K562 (cell line): Measurements from ENCODE around the gene DRC3. TPM values are rescaled to one million over a fixed set of nuclear protein-coding genes. Genes with fewer than 3 reads are reported as not detected.

Source experiments
- ATF7 ChIP-seq: fragments of 450-650 bp; IDR thresholded peaks from 2 replicates; pipeline ENCODE4 v1.7.1; 2014; ENCODE audit warnings: mild to moderate bottlenecking, moderate library complexity
- BRCA1 ChIP-seq, 2 experiments: fragments of 450-650 bp in 1 of 2; sonication (generic) in 1 of 2; formaldehyde crosslinking in 1 of 2; IDR thresholded peaks; 2 replicates each; pipeline versions ENCODE4 v1.5.0 to v1.6.1; 2017 to 2020; ENCODE audit warnings: mild to moderate bottlenecking in 1 of 2, missing genetic modification reagents in 1 of 2
- CBX8 ChIP-seq: fragments of 200-600 bp; sonication (generic); IDR thresholded peaks from 2 replicates; pipeline ENCODE4 v1.6.1; 2012; ENCODE audit warnings: borderline replicate concordance, mixed run types, low read depth, mild to moderate bottlenecking, moderate library complexity, mixed read lengths, low read length, control low read depth, inconsistent platforms; ENCODE audit not compliant: poor library complexity, severe bottlenecking; ENCODE audit errors: extremely low read depth
- CREB3L1 ChIP-seq: fragments of 450-650 bp; IDR thresholded peaks from 2 replicates; pipeline ENCODE4 v1.6.1; 2014; ENCODE audit warnings: low read depth, mild to moderate bottlenecking, moderate library complexity, borderline replicate concordance
- CREBBP ChIP-seq: IDR thresholded peaks from one replicate; pipeline ENCODE4 v1.6.1; 2012; ENCODE audit warnings: low read depth, mild to moderate bottlenecking, control low read depth, inconsistent platforms, low read length
- DNMT1 ChIP-seq: fragments of 450-650 bp; IDR thresholded peaks from 2 replicates; pipeline ENCODE4 v1.6.1; 2016; ENCODE audit warnings: antibody characterized with exemption, mild to moderate bottlenecking
- ELK1 ChIP-seq: sonication (generic); formaldehyde crosslinking; IDR thresholded peaks from 2 replicates; pipeline ENCODE4 v1.8.1; 2022; ENCODE audit warnings: missing genetic modification reagents
- EP400 ChIP-seq: fragments of 450-650 bp; IDR thresholded peaks from 2 replicates; pipeline ENCODE4 v1.6.1; 2017; ENCODE audit warnings: antibody characterized with exemption, mild to moderate bottlenecking, moderate library complexity
- EWSR1 ChIP-seq: fragments of 450-650 bp; IDR thresholded peaks from 2 replicates; pipeline ENCODE4 v1.6.1; 2018; ENCODE audit warnings: borderline replicate concordance, mild to moderate bottlenecking, low read depth, moderate library complexity; ENCODE audit not compliant: partially characterized antibody
- HDAC1 ChIP-seq, 2 experiments: fragments of 450-650 bp; IDR thresholded peaks; 2 replicates each; pipeline ENCODE4 v1.6.1; 2016 to 2017; ENCODE audit warnings: inconsistent platforms in 1 of 2, mild to moderate bottlenecking in 1 of 2, moderate library complexity in 1 of 2
- HMG20A ChIP-seq: fragments of 450-650 bp; formaldehyde crosslinking; conservative IDR thresholded peaks from 2 replicates; pipeline ENCODE4 v1.4.0; 2020; ENCODE audit warnings: mild to moderate bottlenecking, mixed read lengths
- HNRNPUL1 ChIP-seq: fragments of 200-400 bp; formaldehyde crosslinking; IDR thresholded peaks from 2 replicates; pipeline ENCODE4 v1.6.1; 2017; ENCODE audit warnings: low read length
- KLF13 ChIP-seq: fragments of 450-650 bp; IDR thresholded peaks from 2 replicates; pipeline ENCODE4 v1.6.1; 2016; ENCODE audit warnings: missing genetic modification characterization, low read depth, mild to moderate bottlenecking, missing compliant biosample characterization, moderate library complexity, borderline replicate concordance
- NONO ChIP-seq, 2 experiments: fragments of 200-400 bp in 1 of 2; fragments of 450-650 bp in 1 of 2; formaldehyde crosslinking in 1 of 2; IDR thresholded peaks; 2 replicates each; pipeline ENCODE4 v1.6.1; 2017; ENCODE audit warnings: low read depth in 2 of 2, mild to moderate bottlenecking in 2 of 2, moderate library complexity in 2 of 2, low read length in 1 of 2
- NR2F6 ChIP-seq: fragments of 450-650 bp; formaldehyde crosslinking; IDR thresholded peaks from 2 replicates; pipeline ENCODE4 v1.4.0; 2020; ENCODE audit warnings: mild to moderate bottlenecking
- POLR2A ChIP-seq: fragments of 450-650 bp; conservative IDR thresholded peaks from 2 replicates; pipeline ENCODE4 v1.6.1; 2016
- SMARCE1 ChIP-seq: fragments of 450-650 bp; IDR thresholded peaks from 2 replicates; pipeline ENCODE4 v1.7.1; 2016; ENCODE audit warnings: mild to moderate bottlenecking
- TCF7 ChIP-seq: sonication (generic); IDR thresholded peaks from 2 replicates; pipeline ENCODE4 v1.6.1; 2016; ENCODE audit warnings: antibody characterized with exemption, borderline replicate concordance
- TFAM ChIP-seq: fragments of 250-450 bp; sonication (Bioruptor Pico); conservative IDR thresholded peaks from 2 replicates; pipeline ENCODE4 v1.5.0; 2021; ENCODE audit warnings: mild to moderate bottlenecking, moderate library complexity
- TRIM28 ChIP-seq: fragments of 450-650 bp; IDR thresholded peaks from 2 replicates; pipeline ENCODE4 v1.6.1; 2017
- U2AF1 ChIP-seq: fragments of 200-400 bp; formaldehyde crosslinking; optimal IDR thresholded peaks from 2 replicates; pipeline ENCODE3; 2017; ENCODE audit warnings: mild to moderate bottlenecking, low read depth, low read length, moderate library complexity
- ZNF143 ChIP-seq: sonication (generic); formaldehyde crosslinking; IDR thresholded peaks from 2 replicates; pipeline ENCODE4 v1.9.0; 2022; ENCODE audit warnings: mild to moderate bottlenecking, missing genetic modification reagents
- ZNF197 ChIP-seq: fragments of 200-800 bp; sonication (Bioruptor generic); IDR thresholded peaks from 2 replicates; pipeline ENCODE4 v1.6.1; 2016; ENCODE audit warnings: low read depth, missing genetic modification characterization, missing compliant biosample characterization
- ZNF311 ChIP-seq: fragments of 250-450 bp; sonication (Bioruptor Pico); IDR thresholded peaks from 2 replicates; pipeline ENCODE4 v1.4.0; 2020; ENCODE audit warnings: mild to moderate bottlenecking, moderate library complexity
- ZNF408 ChIP-seq: fragments of 250-450 bp; sonication (Bioruptor Pico); IDR thresholded peaks from 2 replicates; pipeline ENCODE4 v1.4.0; 2020; ENCODE audit warnings: low read depth, mild to moderate bottlenecking, moderate library complexity
- ZNF589 ChIP-seq: fragments of 200-800 bp; sonication (Bioruptor generic); IDR thresholded peaks from 2 replicates; pipeline ENCODE4 v1.6.1; 2016; ENCODE audit warnings: low read depth, missing genetic modification characterization, missing compliant biosample characterization
- ZNF668 ChIP-seq: fragments of 250-450 bp; sonication (Bioruptor Pico); IDR thresholded peaks from 2 replicates; pipeline ENCODE4 v1.8.0; 2022; ENCODE audit warnings: mild to moderate bottlenecking, inconsistent platforms
- ZNF695 ChIP-seq: fragments of 450-650 bp; formaldehyde crosslinking; IDR thresholded peaks from 2 replicates; pipeline ENCODE4 v1.4.0; 2020; ENCODE audit warnings: mild to moderate bottlenecking, moderate library complexity
- ZNF717 ChIP-seq: fragments of 250-450 bp; sonication (Bioruptor Pico); IDR thresholded peaks from 2 replicates; pipeline ENCODE4 v1.5.0; 2021
- ZSCAN29 ChIP-seq: fragments of 450-650 bp; IDR thresholded peaks from 2 replicates; pipeline ENCODE4 v1.6.1; 2017
- polyA plus RNA-seq, 8 experiments: library from polyadenylated mRNA; depleted of rRNA in 4 of 8; stranded (reverse) in 5 of 8; unstranded in 3 of 8; fragments of >200 nt; fragmentation: Nextera tagmentation in 2 of 8; fragmentation: Illumina TruSeq in 1 of 8; extraction: Ambion mirVana in 2 of 8; extraction: Trizol in 1 of 8; gene quantifications; 2 replicates each; pipeline versions ENCODE4 v1.2.1 to v1.2.3, GENCODE V29; 2011 to 2014; ENCODE audit warnings: inconsistent platforms in 1 of 8, missing spikeins in 1 of 8
- total RNA-seq, 7 experiments: library from RNA; depleted of rRNA in 6 of 7; stranded (reverse); fragments of >200 nt in 6 of 7; fragmentation: Illumina TruSeq in 2 of 7; extraction: Trizol in 2 of 7; gene quantifications; 2 replicates each; pipeline versions ENCODE4 v1.2.1 to v1.2.3, GENCODE V29; 2011 to 2021; ENCODE audit warnings: low replicate concordance in 1 of 7

Gene DRC3
- total and polyA plus RNA-seq, 9 of the 15 experiments (the other 6 are each of a cell fraction or from before 2014, with no cell fraction given): 0.10 to 0.84 (median 0.30) TPM; not detected in 3

- TF ChIP-seq ZNF197 (CRISPR knock-in tag) (no peak), POLR2A (peak; percentile 60), KLF13 (tag) (peak; percentile 85), DNMT1 (no peak), CREB3L1 (peak; percentile 92), NR2F6 (no peak), ZNF408 (no peak), EP400 (peak; percentile 65), ZNF311 (no peak), ZNF717 (no peak), EWSR1 (no peak), ZNF589 (CRISPR knock-in tag) (no peak), CBX8 (no peak), BRCA1 (IDR thresholded peaks at IDR 0.05) (no peak), BRCA1 (CRISPR knock-in tag; IDR thresholded peaks at IDR 0.05) (no peak), TFAM (no peak), NONO (IDR thresholded peaks at IDR 0.05; ENCODE audit: low read depth in 2 of 2, low read length in 1 of 2) (no peak), ZNF143 (CRISPR knock-in tag) (peak; percentile 97), SMARCE1 (no peak), HDAC1 (IDR thresholded peaks at IDR 0.05) (peak in 1 of 2 experiments; percentile 79; a peak in 1 of 4 replicates), ZNF668 (CRISPR knock-in tag) (no peak), CREBBP (no peak), ZSCAN29 (no peak), U2AF1 (no peak), ELK1 (CRISPR knock-in tag) (no peak), ZNF695 (no peak), ATF7 (peak; percentile 82), TRIM28 (no peak), TCF7 (no peak), HNRNPUL1 (no peak), HMG20A (CRISPR knock-in tag) (no peak)
Measured at GRCh38 chr17:18038861-18039534, 66.3 kb downstream of the DRC3 start, which contains the start of the genes ATPAF2 and GID4 (continued).
